Right lobe of liver (tissue), 4 donors: ENCODE data around the gene MFSD1.

ENCODE experiments used
- POLR2A ChIP-seq: fragments of 450-650 bp; IDR thresholded peaks from one replicate; pipeline ENCODE4 v1.6.1; 2017; ENCODE audit warnings: antibody characterized with exemption, mild to moderate bottlenecking
- TF ChIP-seq, protein P1 (sequence below), 4 donors: fragments of 200-600 bp in 3 of 4; fragments of 450-650 bp in 1 of 4; IDR thresholded peaks; one replicate each; pipeline versions ENCODE4 v1.5.1 to v1.8.0; 2016 to 2022; ENCODE audit warnings: antibody characterized with exemption in 4 of 4, mild to moderate bottlenecking in 2 of 4
- donor health status: DM: no; HTN: no; CAD: no.
- donor health status: DM: no; HTN: no; CAD: no.
- donor health status: DM: no; HTN: yes; CAD: no.

DNA sequence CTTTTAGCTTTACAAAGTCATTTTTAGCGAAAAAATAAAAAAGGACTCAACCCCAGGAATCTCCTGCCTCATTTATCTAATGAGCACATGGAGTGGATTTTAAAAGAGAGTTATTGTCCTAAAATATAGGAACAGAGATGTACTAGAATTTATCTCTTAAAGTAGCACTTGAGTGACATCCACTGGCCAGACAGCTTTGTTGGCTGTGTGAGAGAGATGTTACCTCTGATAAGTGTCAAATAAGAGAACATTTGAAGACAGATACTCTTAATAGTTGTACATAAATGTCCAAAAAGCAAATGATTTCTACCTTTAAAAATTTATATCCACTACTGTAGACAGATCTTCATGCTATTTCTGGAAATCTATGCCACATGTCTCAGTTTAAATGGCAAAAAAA lies 12.3 kb upstream of the MFSD1 start:
- TF ChIP-seq, protein P1, sequence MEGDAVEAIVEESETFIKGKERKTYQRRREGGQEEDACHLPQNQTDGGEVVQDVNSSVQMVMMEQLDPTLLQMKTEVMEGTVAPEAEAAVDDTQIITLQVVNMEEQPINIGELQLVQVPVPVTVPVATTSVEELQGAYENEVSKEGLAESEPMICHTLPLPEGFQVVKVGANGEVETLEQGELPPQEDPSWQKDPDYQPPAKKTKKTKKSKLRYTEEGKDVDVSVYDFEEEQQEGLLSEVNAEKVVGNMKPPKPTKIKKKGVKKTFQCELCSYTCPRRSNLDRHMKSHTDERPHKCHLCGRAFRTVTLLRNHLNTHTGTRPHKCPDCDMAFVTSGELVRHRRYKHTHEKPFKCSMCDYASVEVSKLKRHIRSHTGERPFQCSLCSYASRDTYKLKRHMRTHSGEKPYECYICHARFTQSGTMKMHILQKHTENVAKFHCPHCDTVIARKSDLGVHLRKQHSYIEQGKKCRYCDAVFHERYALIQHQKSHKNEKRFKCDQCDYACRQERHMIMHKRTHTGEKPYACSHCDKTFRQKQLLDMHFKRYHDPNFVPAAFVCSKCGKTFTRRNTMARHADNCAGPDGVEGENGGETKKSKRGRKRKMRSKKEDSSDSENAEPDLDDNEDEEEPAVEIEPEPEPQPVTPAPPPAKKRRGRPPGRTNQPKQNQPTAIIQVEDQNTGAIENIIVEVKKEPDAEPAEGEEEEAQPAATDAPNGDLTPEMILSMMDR (IDR thresholded peaks at IDR 0.05): peak; percentile 30 to 43 (median 34)
- TF ChIP-seq POLR2A: no peak
